HL-60 (cell line): ENCODE measurements around the gene COASY.

Source experiments
- GABPA ChIP-seq: IDR thresholded peaks from 2 replicates; pipeline ENCODE4 v1.6.1; 2012; ENCODE audit warnings: low read depth
- TF ChIP-seq, protein P1 (sequence below): IDR thresholded peaks from one replicate; pipeline ENCODE4 v1.5.1; 2011; ENCODE audit warnings: low read length, control low read depth, inconsistent platforms; ENCODE audit not compliant: insufficient read depth

DNA sequence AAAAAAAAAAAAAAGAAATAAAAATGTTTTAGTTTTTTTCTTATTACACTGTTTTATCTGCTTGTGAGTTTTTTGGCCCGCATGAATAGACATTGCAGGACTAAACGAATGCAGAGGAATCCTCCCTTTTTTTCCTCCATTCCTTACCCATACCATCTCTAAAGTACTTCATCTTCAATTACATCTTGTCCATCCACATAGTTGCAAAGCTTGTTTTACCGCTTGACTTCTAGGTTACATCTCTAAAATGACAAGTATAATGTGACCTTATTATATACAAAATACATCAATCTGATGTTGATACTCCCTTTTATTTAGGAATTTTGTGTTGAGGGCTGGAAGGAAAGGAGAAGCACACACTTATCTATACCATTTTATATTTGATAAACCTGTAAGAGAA is 34.4 kb downstream of the COASY start:
- TF ChIP-seq GABPA: no peak
- TF ChIP-seq, protein P1, sequence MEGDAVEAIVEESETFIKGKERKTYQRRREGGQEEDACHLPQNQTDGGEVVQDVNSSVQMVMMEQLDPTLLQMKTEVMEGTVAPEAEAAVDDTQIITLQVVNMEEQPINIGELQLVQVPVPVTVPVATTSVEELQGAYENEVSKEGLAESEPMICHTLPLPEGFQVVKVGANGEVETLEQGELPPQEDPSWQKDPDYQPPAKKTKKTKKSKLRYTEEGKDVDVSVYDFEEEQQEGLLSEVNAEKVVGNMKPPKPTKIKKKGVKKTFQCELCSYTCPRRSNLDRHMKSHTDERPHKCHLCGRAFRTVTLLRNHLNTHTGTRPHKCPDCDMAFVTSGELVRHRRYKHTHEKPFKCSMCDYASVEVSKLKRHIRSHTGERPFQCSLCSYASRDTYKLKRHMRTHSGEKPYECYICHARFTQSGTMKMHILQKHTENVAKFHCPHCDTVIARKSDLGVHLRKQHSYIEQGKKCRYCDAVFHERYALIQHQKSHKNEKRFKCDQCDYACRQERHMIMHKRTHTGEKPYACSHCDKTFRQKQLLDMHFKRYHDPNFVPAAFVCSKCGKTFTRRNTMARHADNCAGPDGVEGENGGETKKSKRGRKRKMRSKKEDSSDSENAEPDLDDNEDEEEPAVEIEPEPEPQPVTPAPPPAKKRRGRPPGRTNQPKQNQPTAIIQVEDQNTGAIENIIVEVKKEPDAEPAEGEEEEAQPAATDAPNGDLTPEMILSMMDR: no peak
